Measurements from ENCODE around the gene RPH3AL. TPM values are rescaled to one million over a fixed set of nuclear protein-coding genes. Genes with fewer than 3 reads are reported as not detected.
"Not testable (repeated sequence)": the region's sequence is repeated elsewhere in the genome, so short reads cannot be mapped to it uniquely, and the experiment has no call there.

Gene RPH3AL
- total RNA-seq, 4 donors from 2014 or later, result 8.6 to 21.0 (median 17.4) TPM

DNA sequence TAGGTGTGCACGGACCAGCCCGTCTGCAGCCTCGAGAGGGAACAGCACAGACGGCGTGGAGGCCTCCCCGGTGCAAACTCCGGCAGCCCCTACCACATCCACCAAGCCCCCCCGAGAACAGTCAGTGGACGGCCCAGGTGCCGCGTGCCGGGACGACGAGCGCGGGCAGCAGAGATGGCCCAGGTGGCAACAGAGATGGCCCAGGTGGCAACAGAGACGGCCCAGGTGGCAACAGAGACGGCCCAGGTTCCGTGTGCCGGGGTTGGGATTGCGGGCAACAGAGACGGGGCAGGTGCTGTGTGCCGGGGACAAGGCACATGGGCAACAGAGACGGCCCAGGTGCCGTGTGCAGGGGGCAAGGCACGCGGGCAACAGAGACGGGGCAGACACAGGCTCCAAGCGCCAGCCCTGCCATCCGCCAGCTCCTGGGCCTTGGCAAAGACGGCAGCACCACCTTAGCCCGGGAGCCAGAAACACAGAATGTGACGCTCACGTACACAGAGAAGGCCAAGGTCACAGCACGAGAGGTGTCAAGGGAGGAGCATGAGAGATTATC lies 31.1 kb downstream of the RPH3AL start:
- no peak for ATAC-seq
- Histone ChIP-seq H3K27ac (no peak overlapping the region), H3K4me3 (no peak overlapping the region), H3K27me3 (peaks cover 19% of the 10 kb centered on the region), H3K4me1 (no peaks in the 10 kb centered on the region), H3K9me3 (no peaks in the 10 kb centered on the region), H3K36me3 (peaks cover 0 to 14% of the 10 kb centered on the region in 2 donors)
- TF ChIP-seq, protein P1, sequence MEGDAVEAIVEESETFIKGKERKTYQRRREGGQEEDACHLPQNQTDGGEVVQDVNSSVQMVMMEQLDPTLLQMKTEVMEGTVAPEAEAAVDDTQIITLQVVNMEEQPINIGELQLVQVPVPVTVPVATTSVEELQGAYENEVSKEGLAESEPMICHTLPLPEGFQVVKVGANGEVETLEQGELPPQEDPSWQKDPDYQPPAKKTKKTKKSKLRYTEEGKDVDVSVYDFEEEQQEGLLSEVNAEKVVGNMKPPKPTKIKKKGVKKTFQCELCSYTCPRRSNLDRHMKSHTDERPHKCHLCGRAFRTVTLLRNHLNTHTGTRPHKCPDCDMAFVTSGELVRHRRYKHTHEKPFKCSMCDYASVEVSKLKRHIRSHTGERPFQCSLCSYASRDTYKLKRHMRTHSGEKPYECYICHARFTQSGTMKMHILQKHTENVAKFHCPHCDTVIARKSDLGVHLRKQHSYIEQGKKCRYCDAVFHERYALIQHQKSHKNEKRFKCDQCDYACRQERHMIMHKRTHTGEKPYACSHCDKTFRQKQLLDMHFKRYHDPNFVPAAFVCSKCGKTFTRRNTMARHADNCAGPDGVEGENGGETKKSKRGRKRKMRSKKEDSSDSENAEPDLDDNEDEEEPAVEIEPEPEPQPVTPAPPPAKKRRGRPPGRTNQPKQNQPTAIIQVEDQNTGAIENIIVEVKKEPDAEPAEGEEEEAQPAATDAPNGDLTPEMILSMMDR (IDR thresholded peaks at IDR 0.05), result no peak
- no peak for TF ChIP-seq EP300 (IDR thresholded peaks at IDR 0.05)
- no peak for TF ChIP-seq POLR2AphosphoS5 (IDR thresholded peaks at IDR 0.05)
- no peak for TF ChIP-seq POLR2A (IDR thresholded peaks at IDR 0.05)
- WGBS, 2 donors (ENCODE audit: low coverage in 1 of 2), result 39 to 79% methylated on average over 3 to 5 of the region's 35 CpGs

DNA sequence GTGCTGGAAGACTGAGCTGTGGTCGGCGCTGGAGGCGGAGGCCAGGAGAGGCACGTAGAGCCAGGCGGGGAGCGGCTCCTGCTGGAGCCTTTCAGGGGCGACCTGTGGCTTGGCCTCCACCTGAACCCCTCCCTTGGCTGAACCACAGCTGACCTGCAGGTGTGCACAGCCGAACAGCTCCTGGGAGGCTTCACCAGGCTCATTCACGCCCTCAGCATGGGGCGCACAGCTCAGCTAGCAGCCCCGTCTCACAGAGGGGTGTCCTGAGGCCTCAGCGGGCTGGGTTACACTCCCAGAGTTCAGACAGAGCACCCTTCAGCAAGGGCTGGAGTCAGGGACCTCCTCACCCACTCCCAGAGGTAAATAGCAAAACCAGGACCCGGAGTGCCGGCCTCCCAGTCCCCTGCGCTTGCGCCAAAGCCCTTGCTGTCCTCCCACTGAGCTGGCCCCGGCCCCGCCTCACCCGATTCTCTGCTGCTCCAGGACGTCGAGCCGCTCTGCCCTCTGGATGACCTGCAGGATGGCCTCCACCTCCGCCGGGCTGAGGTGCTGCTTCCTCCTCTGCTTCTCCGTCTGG lies 31.7 kb downstream of the RPH3AL start:
- Histone ChIP-seq H3K9me3 (no peaks in the 10 kb centered on the region), H3K4me3 (no peak overlapping the region), H3K36me3 (peaks cover 0 to 12% of the 10 kb centered on the region in 2 donors), H3K27me3 (peaks cover 19% of the 10 kb centered on the region), H3K27ac (no peak overlapping the region), H3K4me1 (no peaks in the 10 kb centered on the region)
- TF ChIP-seq EP300 (IDR thresholded peaks at IDR 0.05), result no peak
- no peak for TF ChIP-seq POLR2A (IDR thresholded peaks at IDR 0.05)
- no peak for TF ChIP-seq POLR2AphosphoS5 (IDR thresholded peaks at IDR 0.05)
- TF ChIP-seq, protein P1 (IDR thresholded peaks at IDR 0.05), result no peak
- WGBS, 2 donors (ENCODE audit: low coverage in 1 of 2), result 67 to 90% methylated on average over 2 to 5 of the region's 25 CpGs
- no peak for ATAC-seq

DNA sequence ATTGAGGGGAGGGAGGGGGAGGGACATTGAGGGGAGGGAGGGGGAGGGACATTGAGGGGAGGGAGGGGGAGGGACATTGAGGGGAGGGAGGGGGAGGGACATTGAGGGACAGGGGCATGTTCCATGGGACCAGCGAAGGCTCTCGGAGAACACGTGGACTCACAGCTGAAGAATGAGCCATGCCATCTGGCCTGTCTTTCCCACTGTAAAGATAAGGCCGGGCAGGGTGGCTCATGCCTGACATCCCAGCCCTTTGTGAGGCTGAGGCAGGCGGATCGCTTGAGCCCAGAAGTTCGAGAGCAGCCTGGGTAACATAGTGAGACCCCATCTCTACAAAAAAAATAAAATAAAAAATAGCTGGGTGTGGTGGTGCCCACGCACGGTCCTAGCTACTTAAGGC lies 32.5 kb downstream of the RPH3AL start:
- no peaks in the 10 kb centered on the region for H3K4me1 ChIP-seq
- H3K4me3 ChIP-seq, result no peak overlapping the region
- no peak for ATAC-seq
- TF ChIP-seq EP300 (IDR thresholded peaks at IDR 0.05) (no peak), POLR2A (IDR thresholded peaks at IDR 0.05) (no peak), POLR2AphosphoS5 (IDR thresholded peaks at IDR 0.05) (no peak)
- TF ChIP-seq, protein P1 (IDR thresholded peaks at IDR 0.05), result no peak
- H3K36me3 ChIP-seq, result peaks cover 0 to 5% of the 10 kb centered on the region in 2 donors
- WGBS, 2 donors (ENCODE audit: low coverage in 1 of 2), result 28 to 46% methylated on average over 6 to 8 of the region's 9 CpGs
- no peak overlapping the region for H3K27ac ChIP-seq
- H3K27me3 ChIP-seq, result peaks cover 19% of the 10 kb centered on the region
- H3K9me3 ChIP-seq, result no peaks in the 10 kb centered on the region

DNA sequence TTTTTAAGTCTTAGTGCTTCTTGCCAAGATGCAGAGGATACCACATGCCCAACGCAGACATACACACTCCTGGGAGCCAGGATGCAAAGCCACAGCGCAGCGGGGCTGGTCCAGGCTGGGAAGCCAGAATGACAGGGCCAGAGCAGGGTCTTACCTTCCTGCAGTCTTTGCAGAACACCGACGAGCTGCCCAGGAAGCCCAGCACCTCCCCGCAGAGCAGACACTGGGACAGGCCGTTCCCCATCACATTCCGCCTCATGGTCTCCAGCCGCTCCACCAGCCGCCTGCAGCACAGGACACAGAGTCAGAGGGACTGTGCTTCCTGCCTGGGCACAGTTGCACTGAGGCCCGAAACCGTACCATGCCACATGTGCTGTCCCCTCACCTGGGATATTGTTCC lies 33.3 kb downstream of the RPH3AL start:
- 88% methylated on average over 9 of the region's 12 CpGs; no CpG with 5 or more reads in 1 of the 2 donors for WGBS, 2 donors (ENCODE audit: low coverage in 1 of 2)
- no peak overlapping the region for H3K4me3 ChIP-seq
- no peaks in the 10 kb centered on the region for H3K4me1 ChIP-seq
- ATAC-seq, result no peak
- H3K27ac ChIP-seq, result no peak overlapping the region
- H3K27me3 ChIP-seq, result peaks cover 19% of the 10 kb centered on the region
- H3K9me3 ChIP-seq, result no peaks in the 10 kb centered on the region
- TF ChIP-seq POLR2AphosphoS5 (IDR thresholded peaks at IDR 0.05) (no peak), POLR2A (IDR thresholded peaks at IDR 0.05) (no peak), EP300 (IDR thresholded peaks at IDR 0.05) (no peak)
- H3K36me3 ChIP-seq, result peaks cover 0 to 5% of the 10 kb centered on the region in 2 donors

DNA sequence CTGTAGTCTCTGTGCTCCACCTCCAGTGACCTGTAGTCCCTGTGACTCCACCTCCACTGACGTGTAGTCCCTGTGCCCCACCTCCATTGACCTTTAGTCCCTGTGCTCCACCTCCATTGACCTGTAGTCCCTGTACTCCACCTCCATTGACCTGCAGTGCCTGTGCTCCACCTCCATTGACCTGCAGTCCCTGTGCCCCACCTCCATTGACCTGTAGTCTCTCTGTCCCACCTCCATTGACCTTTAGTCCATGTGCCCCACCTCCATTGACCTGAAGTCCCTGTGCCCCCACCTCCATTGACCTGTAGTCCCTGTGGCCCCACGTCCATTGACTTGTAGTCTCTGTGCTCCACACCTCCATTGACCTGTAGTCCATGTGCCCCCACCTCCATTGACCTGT lies 35.5 kb downstream of the RPH3AL start:
- WGBS, 2 donors (ENCODE audit: low coverage in 1 of 2), result 78 to 88% methylated on average over 2 of the region's 2 CpGs
- not testable (repeated sequence) for H3K4me3 ChIP-seq, H3K27ac ChIP-seq, H3K36me3 ChIP-seq, H3K4me1 ChIP-seq, H3K9me3 ChIP-seq, ATAC-seq
- peaks cover 12% of the 10 kb centered on the region for H3K27me3 ChIP-seq

DNA sequence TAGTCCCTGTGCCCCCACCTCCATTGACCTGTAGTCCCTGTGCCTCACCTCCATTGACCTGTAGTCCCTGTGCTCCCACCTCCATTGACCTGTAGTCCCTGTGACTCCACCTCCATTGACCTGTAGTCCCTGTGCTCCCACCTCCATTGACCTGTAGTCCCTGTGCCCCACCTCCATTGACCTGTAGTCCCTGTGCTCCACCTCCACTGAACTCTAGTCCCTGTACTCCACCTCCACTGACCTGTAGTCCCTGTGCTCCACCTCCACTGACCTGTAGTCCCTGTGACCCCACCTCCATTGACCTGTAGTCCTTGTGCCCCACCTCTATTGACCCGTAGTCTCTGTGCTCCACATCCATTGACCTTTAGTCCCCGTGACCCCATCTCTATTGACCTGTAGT lies 37.2 kb downstream of the RPH3AL start:
- WGBS, 2 donors (ENCODE audit: low coverage in 1 of 2), result 61 to 74% methylated on average over 2 of the region's 2 CpGs
- not testable (repeated sequence) for H3K4me1 ChIP-seq, H3K9me3 ChIP-seq, H3K27me3 ChIP-seq, H3K36me3 ChIP-seq, H3K27ac ChIP-seq, H3K4me3 ChIP-seq, ATAC-seq

DNA sequence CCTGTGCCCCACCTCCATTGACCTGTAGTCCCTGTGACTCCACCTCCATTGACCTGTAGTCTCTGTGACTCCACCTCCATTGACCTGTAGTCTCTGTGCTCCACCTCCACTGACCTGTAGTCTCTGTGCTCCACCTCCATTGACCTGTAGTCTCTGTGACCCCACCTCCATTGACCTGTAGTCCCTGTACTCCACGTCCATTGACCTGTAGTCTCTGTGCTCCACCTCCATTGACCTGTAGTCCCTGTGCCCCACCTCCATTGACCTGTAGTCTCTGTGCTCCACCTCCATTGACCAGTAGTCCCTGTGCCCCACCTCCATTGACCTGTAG lies 38.0 kb downstream of the RPH3AL start:
- 89 to 91% methylated on average over 1 of the region's 1 CpG for WGBS, 2 donors (ENCODE audit: low coverage in 1 of 2)
- not testable (repeated sequence) for H3K4me1 ChIP-seq, H3K4me3 ChIP-seq, ATAC-seq, H3K9me3 ChIP-seq, H3K27ac ChIP-seq, H3K27me3 ChIP-seq, H3K36me3 ChIP-seq

Data from gastroesophageal sphincter (tissue), 4 donors.